GM19328 (cell line): ENCODE measurements around the gene CUEDC1.
"Not testable (repeated sequence)": the region's sequence is repeated elsewhere in the genome, so short reads cannot be mapped to it uniquely, and the experiment has no call there.

Experiments used
- ATAC-seq: cut with Tn5 transposase; IDR thresholded peaks from one replicate; pipeline ENCODE4 v1.9.1; 2021; ENCODE audit warnings: mild to moderate bottlenecking, moderate library complexity; ENCODE audit not compliant: unreplicated experiment

The CUEDC1 gene

GRCh38 chr17:57985675-57985974 is 30.4 kb upstream of the CUEDC1 start:
- ATAC-seq = no peak

GRCh38 chr17:57984936-57985674 is 29.9 kb upstream of the CUEDC1 start:
- no peak for ATAC-seq

GRCh38 chr17:57984261-57984890 is 29.2 kb upstream of the CUEDC1 start:
- no peak for ATAC-seq

GRCh38 chr17:57983446-57983845 is 28.2 kb upstream of the CUEDC1 start:
- ATAC-seq = no peak

- no peak for ATAC-seq
Measured at GRCh38 chr17:57982452-57983170, 27.4 kb upstream of the CUEDC1 start.

GRCh38 chr17:57980522-57980921 is 25.3 kb upstream of the CUEDC1 start:
- ATAC-seq = no peak

GRCh38 chr17:57979076-57979475 is 23.9 kb upstream of the CUEDC1 start:
- ATAC-seq = no peak

GRCh38 chr17:57976594-57976993 is 21.4 kb upstream of the CUEDC1 start:
- ATAC-seq = no peak

- ATAC-seq = no peak
Measured at GRCh38 chr17:57975044-57975443, 19.8 kb upstream of the CUEDC1 start.

- not testable (repeated sequence) for ATAC-seq
Measured at GRCh38 chr17:57974053-57974824, 19.0 kb upstream of the CUEDC1 start.

- ATAC-seq = no peak
Measured at GRCh38 chr17:57972151-57972550, 16.9 kb upstream of the CUEDC1 start.

- no peak for ATAC-seq
Measured at GRCh38 chr17:57971572-57971971, 16.4 kb upstream of the CUEDC1 start.

GRCh38 chr17:57970710-57971109 is 15.5 kb upstream of the CUEDC1 start:
- ATAC-seq = no peak

- ATAC-seq = no peak
Measured at GRCh38 chr17:57968456-57968855, 13.2 kb upstream of the CUEDC1 start.

- ATAC-seq = no peak
Measured at GRCh38 chr17:57966875-57967274, 11.7 kb upstream of the CUEDC1 start.

GRCh38 chr17:57966246-57966645 is 11.0 kb upstream of the CUEDC1 start:
- ATAC-seq = no peak

- no peak for ATAC-seq
Measured at GRCh38 chr17:57965521-57966160, 10.4 kb upstream of the CUEDC1 start.

GRCh38 chr17:57963149-57963511 is 7.9 kb upstream of the CUEDC1 start:
- ATAC-seq = no peak

GRCh38 chr17:57962279-57963148 is 7.3 kb upstream of the CUEDC1 start:
- ATAC-seq = no peak

- no peak for ATAC-seq
Measured at GRCh38 chr17:57959929-57960328, 4.7 kb upstream of the CUEDC1 start.
